Endothelial cell of umbilical vein (primary cell): ENCODE data around the gene SAT1.

ENCODE experiments used
- CTCF ChIP-seq, 2 donors: IDR thresholded peaks; 1 replicate in 1 of 2; 2 replicates in 1 of 2; pipeline ENCODE4 v1.5.1; 2011; ENCODE audit warnings: low read length in 2 of 2, mild to moderate bottlenecking in 2 of 2, moderate library complexity in 2 of 2, control low read depth in 1 of 2, inconsistent platforms in 1 of 2, low read depth in 1 of 2; ENCODE audit not compliant: insufficient read depth in 1 of 2; ENCODE audit errors: extremely low read depth in 1 of 2
- EZH2 ChIP-seq: IDR thresholded peaks from 2 replicates; pipeline ENCODE4 v1.6.1; 2012; ENCODE audit warnings: borderline replicate concordance, low read depth, mild to moderate bottlenecking, moderate library complexity, low read length, inconsistent platforms; ENCODE audit not compliant: severe bottlenecking
- FOS ChIP-seq: IDR thresholded peaks from 2 replicates; pipeline ENCODE4 v1.6.1; 2011; ENCODE audit warnings: mild to moderate bottlenecking, low read length, moderate library complexity, borderline replicate concordance; ENCODE audit not compliant: insufficient read depth
- MAX ChIP-seq: IDR thresholded peaks from 2 replicates; pipeline ENCODE4 v1.6.1; 2011; ENCODE audit not compliant: insufficient read depth, insufficient read length
- POLR2AphosphoS5 ChIP-seq: IDR thresholded peaks from 2 replicates; pipeline ENCODE4 v1.6.1; 2012; ENCODE audit warnings: low read depth, mild to moderate bottlenecking, control low read depth, low read length, moderate library complexity; ENCODE audit not compliant: insufficient read depth

DNA sequence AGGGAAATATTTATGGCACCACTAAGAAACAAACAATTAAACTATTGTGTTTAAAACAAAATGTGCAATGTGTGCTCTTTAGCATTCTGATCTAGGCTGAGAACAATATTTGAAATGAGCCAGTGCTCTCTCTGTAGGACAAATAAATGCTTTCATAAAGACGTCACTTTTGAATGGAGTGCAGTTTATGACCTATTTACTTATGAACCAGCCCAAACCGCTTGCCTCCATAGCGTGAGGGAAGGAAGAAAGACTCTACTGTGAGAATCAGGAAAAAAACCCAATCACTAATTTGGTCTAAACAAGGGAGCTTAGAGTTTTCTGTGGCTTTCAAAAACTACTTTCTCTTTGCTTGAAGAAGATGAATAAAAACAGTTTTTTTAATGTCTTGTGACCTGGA, 39.4 kb downstream of the SAT1 start:
- TF ChIP-seq CTCF (IDR thresholded peaks at IDR 0.05; ENCODE audit: extremely low read depth in 1 of 2, insufficient read depth in 1 of 2, low read depth in 1 of 2, low read length in 2 of 2) (no peak), FOS (no peak), EZH2 (no peak), POLR2AphosphoS5 (no peak), MAX (no peak)
